GM15510 (cell line): ENCODE measurements around the gene CD300H.

ENCODE experiments used
- POLR2A ChIP-seq: IDR thresholded peaks from 3 replicates; pipeline ENCODE4 v1.6.1; 2011; ENCODE audit warnings: borderline replicate concordance; ENCODE audit not compliant: insufficient read length; ENCODE audit errors: extremely low read depth

The CD300H gene

GRCh38 chr17:74543891-74544760 is 23.2 kb downstream of the CD300H start:
- no peak for TF ChIP-seq POLR2A

- no peak for TF ChIP-seq POLR2A
Observed at GRCh38 chr17:74543406-74543805, 23.9 kb downstream of the CD300H start.

GRCh38 chr17:74542727-74543383 is 24.5 kb downstream of the CD300H start:
- TF ChIP-seq POLR2A = no peak

- no peak for TF ChIP-seq POLR2A
Observed at GRCh38 chr17:74542166-74542565, 25.1 kb downstream of the CD300H start.

DNA sequence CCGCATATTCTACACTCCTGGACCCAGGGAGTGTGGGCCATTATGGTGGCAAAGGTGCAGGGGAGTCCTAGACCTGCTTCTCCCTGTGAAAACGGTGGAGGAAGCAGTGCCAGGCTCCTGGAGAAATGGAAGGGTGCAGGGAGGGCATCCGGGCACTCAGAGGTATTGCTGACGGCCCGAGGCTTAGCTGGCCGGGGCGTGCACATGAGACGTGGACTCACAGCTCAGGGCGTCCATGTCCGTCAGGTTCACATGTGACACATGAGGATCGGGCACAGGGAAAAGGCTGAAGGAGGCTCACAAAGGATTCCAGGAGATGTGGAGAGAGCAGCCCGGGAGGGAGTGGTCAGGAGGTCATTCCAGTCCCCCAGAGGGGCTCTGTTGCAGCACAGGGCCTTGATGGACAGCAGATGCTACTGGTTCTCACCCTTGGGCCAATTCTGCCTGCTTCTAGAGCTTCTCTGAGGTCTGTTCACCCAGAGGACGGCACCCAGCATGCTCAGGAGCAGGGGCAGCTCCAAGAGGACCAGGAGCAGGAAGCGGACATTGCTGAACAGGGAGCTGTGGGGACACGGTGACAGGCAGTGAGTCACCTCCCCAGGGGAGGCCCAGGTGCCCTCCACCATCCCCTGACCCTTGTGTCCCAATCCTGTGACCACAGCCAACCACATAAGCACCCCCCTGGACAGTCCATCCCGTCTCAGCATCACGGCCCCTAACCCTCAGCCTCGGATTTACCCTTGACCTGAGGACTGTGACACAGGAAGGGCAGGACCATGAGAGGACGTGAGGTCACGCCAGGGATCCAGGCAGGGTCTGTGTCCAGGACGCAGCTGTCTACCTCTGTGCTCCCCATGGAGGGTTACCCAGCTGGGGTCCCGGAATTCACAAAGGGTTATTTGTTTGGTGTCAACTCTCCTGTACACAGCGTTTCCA is 25.9 kb downstream of the CD300H start:
- TF ChIP-seq POLR2A = no peak

GRCh38 chr17:74539281-74539820 is 28.0 kb downstream of the CD300H start:
- TF ChIP-seq POLR2A = no peak

DNA sequence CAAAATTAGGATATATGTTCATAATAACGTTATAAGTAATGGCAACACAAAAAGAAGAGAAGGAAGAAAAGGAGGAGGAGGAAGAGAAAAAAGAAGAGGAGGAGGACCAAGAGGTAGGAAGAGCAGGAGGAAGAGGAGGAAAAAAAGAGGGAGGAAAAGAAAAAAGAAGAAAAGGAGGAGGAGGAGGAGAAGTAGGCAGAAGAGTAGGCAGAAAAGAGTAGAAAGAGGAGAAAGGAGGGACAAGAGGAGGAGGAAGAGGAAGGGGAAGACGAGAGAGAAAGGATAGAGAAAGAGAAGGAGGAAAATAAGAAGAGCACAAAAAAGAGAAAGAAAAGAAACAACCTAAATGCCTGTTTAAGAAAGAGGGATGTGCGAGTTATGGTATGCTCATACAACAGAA is 30.4 kb downstream of the CD300H start:
- no peak for TF ChIP-seq POLR2A

DNA sequence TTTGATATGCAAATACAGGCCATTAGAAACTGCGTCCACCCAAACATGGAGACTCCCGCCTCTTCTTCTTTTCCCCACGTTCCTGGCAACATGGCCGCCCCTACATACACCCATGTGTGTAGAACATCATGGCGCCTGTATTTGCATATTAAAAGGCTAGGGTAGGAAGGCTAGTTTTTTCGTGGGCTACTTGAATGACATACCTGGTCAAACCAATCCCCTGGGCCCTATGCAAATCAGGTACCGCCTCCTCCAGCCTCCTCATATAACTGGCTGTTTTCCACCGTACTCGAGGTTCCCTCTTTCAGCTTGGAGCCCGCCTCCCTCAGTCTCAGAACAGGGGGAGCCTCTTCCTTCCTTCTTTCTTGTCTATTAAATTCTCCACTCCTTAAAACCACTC is 35.2 kb downstream of the CD300H start:
- TF ChIP-seq POLR2A = no peak

DNA sequence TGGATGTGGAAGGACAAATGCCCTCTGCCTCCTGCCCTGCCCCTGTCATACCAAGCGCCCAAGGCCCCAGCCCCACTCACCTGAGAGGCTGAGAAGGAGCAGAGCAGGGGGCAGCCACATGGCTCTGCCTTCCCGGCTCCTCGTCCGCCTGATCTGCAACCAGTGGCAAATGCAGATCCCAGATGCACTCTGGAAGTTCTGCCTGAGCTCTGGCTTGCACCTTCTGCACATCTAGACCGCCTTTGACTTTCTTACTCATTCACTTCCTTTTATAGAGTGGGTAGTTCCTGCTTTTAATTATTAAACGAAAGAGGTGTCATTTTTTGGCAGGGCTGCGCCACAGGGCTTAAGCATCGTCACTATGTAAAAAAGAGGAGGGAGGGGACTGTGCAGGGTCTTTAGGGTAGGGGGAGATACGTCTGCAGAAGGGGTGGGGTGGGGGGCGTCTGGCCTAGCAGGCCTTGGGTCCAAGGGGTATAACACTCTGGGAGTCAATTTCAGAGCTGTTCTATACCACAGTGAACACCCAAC is 36.0 kb downstream of the CD300H start, which contains the start of gene CD300LB:
Gene CD300LB (minus strand): TSS at position 245 of the 531 bp plus-strand sequence. CDS start 125 bp downstream, at position 120.
- TF ChIP-seq POLR2A = no peak

DNA sequence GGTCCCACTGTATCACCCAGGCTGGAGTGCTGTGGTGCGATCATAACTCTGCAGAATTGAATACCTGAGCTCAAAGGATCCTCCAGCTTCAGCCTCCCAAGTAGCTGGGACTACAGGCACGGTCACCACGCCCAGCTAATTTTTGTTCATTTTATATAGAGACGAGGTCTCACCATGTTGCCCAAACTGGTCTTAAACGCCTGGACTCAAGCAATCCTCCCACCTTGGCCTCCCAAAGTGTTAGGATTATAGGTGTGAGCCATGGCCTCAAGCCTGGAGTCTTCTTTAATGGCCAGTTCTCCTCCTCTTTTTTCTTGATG is 36.5 kb downstream of the CD300H start:
- TF ChIP-seq POLR2A = no peak

- no peak for TF ChIP-seq POLR2A
Observed at GRCh38 chr17:74529243-74529642, 38.1 kb downstream of the CD300H start.

GRCh38 chr17:74528491-74529199 is 38.7 kb downstream of the CD300H start:
- no peak for TF ChIP-seq POLR2A

DNA sequence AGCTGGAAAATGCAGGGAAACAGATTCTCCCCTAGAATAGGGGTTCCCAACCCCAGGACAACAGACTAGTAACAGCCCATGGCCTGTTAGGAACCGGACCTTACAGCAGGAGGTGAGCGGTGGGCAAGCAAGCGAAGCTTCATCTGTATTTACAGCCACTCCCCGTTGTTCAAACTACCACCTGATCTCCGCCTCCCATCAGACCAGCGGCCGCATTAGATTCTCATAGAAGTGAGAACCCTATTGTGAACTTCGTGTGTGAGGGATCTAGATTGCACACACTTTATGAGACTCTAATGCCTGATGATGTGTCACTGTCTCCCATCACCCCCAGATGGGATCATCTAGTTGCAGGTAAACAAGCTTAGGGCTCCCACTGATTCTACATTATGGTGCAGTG is 39.6 kb downstream of the CD300H start:
- no peak for TF ChIP-seq POLR2A

GRCh38 chr17:74527081-74527480 is 40.2 kb downstream of the CD300H start:
- no peak for TF ChIP-seq POLR2A

- no peak for TF ChIP-seq POLR2A
Observed at GRCh38 chr17:74526681-74527080, 40.6 kb downstream of the CD300H start.

DNA sequence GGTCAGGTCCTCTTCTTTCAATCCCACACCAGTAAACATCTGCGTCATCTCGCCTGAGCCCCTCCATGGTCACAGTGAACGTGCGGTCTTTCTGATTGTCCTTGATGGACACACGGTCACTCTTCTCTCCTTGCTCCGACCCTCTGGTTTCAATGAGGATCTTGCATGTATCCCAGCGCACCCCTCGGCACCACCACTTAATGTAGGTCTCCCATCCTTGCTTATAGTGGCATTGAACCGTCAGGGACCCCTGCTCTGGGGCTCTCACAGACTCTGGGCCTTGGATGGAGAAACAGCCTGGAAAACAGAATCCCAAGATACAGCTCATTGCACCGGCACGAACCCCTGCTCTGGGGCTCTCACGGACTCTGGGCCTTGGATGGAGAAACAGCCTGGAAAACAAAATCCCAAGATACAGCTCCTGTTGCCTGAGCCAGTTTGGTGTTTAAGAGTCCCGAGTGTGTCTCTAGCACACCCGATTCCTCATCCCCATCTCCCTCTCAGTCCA is 41.5 kb downstream of the CD300H start:
- TF ChIP-seq POLR2A = no peak
